Measurements from ENCODE around the gene BIRC2.

The BIRC2 gene

DNA sequence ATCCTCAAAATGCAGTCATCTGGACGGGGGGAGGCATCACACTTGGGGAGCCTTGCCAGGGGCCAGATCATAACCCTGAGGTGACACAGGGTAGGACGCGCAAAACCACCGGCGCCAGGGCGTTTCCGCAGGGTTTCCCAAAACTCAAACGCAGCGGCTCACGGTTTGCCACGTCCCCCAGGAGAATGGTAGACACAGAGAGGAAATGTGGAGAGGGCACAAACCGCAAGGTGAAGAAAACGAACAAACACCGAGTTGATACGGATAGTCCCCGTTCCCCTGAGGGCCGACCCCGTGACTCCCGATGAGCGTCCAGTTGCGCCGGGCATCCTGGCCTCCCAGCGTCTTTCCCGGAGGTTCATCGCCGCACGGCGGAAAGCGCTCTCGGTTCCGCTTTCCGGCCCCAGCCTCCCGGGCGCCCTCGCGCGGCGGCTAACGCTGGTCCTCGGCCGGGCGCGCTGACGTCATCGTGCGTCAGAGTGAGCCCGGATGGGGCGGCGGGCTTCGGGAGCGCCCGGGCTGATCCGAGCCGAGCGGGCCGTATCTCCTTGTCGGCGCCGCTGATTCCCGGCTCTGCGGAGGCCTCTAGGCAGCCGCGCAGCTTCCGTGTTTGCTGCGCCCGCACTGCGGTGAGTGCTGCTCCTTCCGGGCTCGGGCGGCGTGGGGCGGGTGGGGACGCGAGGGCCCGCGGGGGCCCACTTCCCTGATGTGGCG, at the start of gene BIRC2:
Gene BIRC2 (plus strand): TSS at position 467 of the 714 bp plus-strand sequence. CDS start 2,641 bp downstream, outside the sequence.
- peak; percentile 80 to 95 (median 90) for DNase-seq (ENCODE audit: low read depth in 3 of 3, low spot score in 1 of 3)

DNA sequence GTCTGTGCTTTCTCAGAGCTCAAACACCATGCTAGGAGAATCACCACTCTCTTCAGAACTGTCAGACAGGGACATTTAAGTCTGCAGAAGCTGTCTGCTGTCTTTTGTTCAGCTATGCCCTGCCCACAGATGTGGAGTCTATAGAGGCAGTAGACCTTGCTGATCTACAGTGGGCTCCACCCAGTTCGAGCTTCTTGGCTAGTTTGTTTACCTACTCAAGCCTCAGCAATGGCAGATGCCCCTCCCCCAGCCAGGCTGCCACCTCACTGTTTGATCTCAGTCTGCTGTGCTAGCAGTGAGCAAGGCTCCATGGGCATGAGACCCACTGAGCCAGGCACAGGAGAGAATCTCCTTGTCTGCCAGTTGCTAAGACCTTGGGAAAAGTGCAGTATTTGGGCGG, 46.2 kb upstream of the BIRC2 start:
- peak in 2 of 3 donors; percentile 38 to 55 for DNase-seq (ENCODE audit: low read depth in 3 of 3, low spot score in 1 of 3)

DNA sequence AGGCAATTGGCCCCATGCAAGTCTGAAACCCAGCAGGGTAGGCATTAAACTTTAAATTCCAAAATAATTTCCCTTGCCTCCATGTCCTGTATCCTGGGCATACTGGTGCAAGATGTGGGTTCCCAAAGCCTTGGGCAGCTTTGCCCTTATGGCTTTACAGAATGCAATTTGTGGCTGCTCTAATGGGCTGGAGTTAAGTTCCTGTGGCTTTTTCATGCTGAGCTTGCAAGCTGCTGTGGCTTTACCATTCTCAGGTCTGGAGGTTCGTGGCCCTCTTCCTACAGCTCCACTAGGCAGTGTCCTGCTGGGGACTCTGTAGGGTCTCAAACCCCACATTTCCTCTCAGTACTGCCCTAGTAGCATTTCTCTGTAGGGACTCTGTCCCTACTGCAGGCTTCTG, 44.8 kb upstream of the BIRC2 start:
- DNase-seq (ENCODE audit: low read depth in 3 of 3, low spot score in 1 of 3) = no peak

DNA sequence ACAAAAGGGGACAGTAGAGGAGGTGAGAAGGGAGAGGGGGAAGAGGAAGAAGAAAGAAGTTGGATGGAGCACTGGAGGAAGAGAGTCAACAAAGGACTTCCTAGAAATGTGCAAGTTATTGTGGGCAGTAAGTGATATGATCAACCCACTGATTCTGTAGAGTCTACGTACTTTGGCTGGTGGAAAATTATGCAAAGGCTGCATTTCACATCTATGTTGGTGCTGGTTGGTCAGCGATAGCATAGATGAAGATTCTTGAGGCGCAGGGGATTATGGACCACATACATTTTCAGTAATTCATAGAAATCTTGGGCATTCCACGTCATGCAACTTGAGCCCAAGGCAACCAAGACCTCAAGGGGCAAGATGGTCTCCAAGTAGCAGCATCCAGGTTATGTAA, 42.3 kb upstream of the BIRC2 start:
- DNase-seq (ENCODE audit: low read depth in 3 of 3, low spot score in 1 of 3) = no peak

DNA sequence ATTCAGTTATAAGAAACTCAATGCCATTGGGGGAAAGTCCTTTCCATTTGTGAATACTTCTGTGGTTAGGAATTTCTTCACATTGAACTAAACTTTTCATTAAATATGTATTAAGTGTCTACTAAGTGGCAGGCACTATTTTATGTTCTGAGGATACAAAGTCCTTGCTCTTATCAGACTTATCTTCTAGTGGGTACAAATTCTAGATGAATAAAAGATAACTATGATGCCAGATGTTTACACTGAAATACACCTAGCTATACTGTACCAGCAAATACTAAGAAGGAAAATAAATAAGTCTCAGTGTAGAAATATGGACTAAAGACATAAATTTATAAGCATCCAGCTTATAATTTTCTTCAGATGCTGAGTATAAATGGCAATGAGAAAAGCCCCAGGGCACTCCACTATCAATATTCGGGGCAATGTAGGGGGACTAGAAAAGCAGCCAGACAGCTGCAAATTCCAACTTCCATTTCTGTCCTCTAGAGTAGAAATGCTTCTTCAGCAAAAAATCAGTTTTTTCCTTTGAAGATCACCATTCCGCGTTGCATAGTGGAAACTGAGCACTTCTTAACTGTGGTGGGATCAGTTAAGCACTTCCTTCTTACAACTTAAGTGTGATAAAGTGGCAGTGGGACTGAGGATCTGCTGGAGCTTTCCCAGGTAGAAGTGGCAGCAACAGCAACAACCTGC, 41.5 kb upstream of the BIRC2 start:
- DNase-seq (ENCODE audit: low read depth in 3 of 3, low spot score in 1 of 3) = no peak

DNA sequence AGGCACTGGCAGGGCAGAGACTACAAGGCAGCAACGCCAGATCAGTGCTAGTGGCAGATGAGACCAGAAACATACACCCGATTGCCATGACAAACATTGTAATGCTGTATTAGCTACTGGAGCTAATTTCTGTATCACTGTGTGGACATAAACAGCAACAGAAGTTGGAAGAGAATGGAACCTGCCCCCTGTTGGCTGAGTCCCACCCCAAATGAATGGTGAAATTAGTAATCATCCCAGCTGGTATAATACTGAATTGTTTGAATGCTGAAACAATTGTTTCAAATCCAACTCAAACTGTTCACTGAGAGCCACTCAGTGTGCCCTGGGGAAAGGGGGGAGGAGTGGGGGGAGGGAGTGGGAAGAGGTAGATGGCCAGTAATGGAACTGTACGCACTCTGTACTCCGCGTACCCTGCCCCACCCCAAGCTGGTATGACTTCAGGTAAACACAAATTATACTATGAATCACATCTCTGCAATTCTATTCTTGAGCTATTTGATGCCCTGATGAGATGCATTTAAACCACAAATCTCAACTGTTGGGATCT, 40.9 kb upstream of the BIRC2 start:
- no peak for DNase-seq (ENCODE audit: low read depth in 3 of 3, low spot score in 1 of 3)

DNA sequence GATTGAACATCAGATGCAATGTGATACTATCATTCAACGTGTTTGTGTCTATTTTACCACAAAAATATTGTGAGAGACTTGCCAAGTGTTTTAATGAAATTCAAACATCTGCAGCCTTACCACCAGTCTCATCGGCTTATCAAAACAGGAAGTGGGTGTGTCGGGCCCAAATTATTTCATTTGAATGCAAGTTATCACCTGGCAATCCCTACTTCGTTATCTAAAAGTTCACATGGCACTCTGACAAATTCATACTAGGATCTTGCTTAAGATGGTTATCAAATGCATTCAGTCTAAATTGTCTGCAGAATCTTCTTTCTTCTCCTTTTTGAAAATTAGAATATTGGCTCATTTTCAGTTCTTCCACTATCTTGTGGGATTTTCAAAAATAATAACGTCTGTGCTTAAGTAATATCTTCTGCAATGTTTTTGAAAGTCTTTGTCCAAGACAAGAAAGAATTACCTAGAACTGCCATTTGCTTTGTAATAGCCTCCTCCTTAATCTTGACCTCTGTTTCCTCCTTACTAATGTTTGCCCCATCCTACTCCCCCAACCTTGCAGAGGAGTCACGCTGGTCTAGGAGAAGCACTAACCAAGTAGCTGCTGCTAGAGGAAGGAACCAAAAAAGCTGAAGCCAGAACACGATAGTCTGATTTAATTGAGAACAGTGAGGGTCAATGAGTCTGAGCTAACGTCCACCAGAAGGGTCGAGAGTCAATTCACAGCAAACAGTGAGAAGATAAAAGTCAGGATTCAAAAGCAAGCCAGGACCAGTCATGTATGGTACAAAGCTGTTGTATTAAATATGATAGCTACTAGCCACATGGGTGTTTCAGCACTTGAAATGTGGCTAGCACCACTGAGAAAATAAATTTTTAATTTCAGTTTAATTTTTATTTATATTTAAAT, 39.9 kb upstream of the BIRC2 start:
- no peak for DNase-seq (ENCODE audit: low read depth in 3 of 3, low spot score in 1 of 3)

DNA sequence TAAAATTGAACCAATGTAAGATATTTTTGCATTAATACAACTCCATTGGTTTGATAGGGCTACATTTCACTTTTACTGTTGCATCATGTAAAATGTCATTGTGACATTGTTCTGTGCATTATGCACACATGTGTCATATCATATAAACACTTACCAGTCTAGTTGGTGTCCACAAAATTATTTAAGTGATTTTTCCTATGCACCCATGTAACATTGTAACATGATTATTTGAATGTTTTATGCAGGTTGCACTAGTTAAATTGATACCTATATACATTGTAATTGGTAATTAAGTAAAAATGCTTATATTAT, 39.3 kb upstream of the BIRC2 start:
- DNase-seq (ENCODE audit: low read depth in 3 of 3, low spot score in 1 of 3) = no peak

DNA sequence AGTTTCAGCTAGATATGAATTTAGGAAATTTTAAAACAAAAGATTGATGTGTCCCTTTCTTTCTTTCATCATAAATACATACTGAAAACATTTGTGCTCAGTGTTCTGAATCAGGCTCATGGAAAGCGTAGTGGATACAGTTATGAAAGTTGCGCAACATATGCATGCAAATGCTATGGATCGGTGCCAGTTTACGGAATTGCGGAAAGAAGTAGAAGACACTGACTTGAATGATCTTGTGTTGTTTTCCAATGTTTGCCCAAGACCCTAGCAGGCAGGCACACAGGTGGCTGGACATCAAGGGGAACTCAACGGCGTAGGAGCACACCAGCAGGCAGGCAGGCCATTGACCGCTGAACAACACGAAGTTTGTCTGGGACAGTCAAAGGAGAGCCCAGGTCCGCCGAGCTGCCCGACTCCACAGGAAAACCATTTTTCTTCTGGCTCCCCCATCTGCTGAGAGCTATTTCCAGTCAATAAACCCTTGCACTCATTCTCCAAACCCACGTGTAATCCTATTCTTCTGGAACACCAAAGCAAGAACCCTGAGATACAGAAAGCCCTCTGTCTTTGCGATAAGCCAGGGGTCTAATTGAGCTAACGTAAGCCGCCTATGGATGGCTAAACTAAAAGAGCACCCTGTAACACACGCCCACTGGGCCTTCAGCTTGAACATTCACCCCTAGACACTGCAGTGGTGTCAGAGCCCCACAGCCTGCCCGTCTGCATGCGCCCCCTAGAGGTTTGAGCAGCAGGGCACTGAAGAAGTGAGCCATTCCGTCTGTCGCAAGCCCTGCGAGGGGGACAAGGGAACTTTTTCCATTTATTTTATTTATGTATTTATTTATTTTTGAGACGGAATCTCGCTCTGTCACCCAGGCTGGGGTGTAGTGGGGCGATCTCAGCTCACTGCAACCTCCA, 37.1 kb upstream of the BIRC2 start:
- no peak for DNase-seq (ENCODE audit: low read depth in 3 of 3, low spot score in 1 of 3)

DNA sequence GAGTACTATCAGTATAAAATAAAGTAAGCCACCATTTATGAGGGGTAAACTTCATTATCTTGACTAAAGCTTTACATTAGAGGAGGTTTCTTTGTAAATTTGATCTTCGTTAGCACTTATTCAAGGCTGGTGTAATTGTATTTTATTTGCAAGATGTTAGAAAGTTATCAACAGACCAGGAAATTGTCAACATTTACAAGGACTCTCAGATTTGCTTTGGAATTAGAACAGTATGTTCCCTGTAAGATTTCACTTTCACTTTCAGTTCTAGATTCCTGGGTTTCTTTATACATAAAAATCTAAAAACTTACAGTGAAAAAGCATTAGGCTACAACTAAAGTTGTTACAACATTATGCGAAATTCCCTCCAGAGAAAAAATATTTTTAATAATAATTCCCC, 34.3 kb upstream of the BIRC2 start:
- no peak for DNase-seq (ENCODE audit: low read depth in 3 of 3, low spot score in 1 of 3)

DNA sequence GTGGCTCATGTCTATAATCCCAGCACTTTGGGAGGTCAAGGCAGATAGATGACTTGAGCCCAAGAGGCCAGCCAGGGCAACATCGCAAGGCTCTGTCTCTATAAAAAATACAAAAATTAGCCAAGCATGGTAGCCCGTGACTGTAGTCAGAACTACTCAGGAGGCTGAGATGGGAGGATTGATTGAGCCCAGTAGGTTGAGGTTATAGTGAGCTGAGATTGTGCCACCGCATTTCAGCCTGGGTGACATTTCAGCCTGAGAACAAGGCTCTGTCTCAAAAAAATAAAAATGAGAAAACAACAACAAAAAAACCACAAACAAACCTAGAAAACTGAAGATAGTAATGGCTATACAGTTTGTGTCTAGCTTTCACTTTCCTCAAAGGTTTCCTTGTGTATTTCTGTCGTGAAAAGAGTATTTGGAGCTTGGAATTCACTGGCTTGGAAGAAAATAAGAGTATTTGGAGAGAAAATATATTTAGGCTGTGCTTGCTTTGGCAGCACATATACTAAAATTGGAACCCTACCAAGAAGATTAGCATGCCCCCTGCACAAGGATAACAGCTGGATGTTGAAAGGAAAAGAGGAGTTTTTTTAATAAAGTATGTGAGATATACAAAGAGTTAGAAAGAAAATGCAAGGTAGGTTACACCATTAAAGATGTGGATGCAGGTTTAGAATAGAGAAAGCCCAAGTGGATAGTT, 33.6 kb upstream of the BIRC2 start:
- DNase-seq (ENCODE audit: low read depth in 3 of 3, low spot score in 1 of 3) = no peak

DNA sequence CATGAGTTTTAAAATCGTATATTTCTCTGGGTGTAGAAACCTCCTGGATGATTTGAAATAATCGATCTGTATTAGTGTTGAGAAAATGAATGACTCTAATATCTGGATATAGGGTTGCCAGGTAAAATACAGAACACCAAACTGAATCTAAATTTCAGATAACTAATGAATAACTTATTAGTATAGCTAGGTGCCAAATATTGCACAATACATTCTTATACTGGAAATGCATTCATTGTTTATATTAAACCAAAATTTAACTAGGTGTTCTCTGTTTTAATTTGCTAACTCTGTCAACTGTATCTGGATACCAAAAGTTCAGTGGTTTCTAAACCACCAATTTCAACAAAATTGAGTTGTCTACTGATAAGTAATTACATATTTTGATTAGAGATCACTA, 32.2 kb upstream of the BIRC2 start:
- no peak for DNase-seq (ENCODE audit: low read depth in 3 of 3, low spot score in 1 of 3)

DNA sequence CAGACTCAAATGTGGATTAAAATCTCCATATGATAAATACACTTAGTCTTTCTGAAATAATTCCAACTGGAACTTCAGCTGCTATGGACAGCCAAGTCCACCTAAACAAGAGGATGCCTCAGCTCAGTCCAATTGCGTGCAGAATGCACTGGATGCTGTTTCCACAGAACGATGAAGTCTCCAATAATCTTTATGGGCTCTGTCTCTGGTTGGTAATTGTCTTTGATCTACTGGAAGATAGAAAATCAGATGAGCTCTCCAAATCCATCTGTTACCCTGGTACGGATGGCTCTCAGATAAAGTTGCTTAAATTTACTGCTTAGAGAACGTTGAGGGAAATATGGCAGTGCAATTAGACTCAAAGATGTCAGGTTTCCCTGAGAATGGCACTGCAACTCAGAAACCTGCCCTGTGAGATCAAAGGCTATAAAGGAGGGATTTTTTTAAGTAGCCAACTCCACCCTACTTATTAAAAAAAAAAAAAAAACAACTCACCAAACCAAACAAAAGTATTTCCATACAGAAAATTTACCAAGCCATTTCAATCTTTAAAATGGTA, 30.6 kb upstream of the BIRC2 start:
- DNase-seq (ENCODE audit: low read depth in 3 of 3, low spot score in 1 of 3) = no peak

DNA sequence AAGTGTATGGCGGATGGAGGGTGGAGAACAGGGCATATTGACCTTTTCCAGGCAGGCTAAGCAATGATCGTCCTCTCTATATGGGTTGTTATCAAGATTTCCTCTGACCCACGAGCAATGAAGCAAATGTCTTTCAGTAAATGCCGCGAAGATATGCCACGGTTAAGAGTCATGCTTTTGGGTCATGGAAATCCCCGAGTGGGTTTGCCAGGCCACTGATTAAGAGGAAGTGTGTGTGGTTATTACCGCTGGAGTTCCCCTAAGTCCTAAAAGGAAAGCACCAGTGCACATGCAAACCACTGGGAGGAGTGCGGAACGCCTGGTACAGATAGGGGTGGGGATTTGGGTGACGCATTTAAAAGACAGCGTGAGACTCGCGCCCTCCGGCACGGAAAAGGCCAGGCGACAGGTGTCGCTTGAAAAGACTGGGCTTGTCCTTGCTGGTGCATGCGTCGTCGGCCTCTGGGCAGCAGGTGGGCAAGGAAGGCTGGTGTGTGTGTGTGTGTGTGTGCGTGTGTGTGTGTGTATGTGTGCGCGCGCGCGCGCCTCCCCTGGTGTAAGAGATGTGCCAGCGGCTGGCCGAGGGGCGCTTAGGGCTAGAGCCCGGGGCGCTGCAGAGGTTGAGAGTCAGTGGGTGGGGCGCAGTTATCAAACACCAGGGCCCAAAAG, 29.8 kb upstream of the BIRC2 start, which contains the start of gene BIRC3:
Gene BIRC3 (plus strand): TSS at position 386 of the 669 bp plus-strand sequence. CDS start 7,026 bp downstream, outside the sequence.
- peak; percentile 67 to 84 (median 82) for DNase-seq (ENCODE audit: low read depth in 3 of 3, low spot score in 1 of 3)

DNA sequence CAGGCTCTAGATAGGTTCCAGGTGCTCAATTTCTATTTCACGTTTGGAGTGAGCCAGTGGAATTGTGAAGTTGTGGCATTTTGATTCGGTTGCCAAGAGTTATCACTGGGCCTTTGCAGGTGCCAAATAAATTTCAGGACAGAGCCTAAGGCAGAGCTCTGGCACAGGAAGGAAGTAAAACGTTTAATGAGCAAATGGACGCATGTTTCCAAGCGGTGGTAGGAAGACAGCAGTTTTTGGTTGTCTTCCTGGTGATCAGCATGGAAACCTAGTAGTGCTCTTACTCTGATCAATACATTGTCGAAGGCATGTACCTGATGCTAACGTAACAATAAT, 29.3 kb upstream of the BIRC2 start:
- DNase-seq (ENCODE audit: low read depth in 3 of 3, low spot score in 1 of 3) = no peak

DNA sequence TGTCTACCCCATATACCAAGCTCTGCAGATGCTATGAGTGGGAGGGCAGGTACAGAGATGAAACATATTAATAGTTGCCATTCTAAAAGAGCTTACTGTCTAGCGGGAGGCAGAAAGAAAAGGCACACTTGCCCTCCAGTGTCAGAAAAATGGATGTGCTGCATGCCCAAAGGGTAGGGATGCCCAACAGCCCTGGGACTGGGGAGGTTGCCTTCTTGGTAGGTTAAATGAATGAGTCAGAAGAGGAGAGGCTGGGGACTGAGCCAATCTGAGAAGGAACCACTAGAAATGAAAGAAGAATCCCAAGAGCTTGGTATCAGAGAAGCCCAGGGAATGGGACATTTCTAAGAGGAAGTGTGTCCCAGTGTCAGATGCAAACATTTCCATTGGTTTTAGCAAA, 28.5 kb upstream of the BIRC2 start:
- DNase-seq (ENCODE audit: low read depth in 3 of 3, low spot score in 1 of 3) = no peak

DNA sequence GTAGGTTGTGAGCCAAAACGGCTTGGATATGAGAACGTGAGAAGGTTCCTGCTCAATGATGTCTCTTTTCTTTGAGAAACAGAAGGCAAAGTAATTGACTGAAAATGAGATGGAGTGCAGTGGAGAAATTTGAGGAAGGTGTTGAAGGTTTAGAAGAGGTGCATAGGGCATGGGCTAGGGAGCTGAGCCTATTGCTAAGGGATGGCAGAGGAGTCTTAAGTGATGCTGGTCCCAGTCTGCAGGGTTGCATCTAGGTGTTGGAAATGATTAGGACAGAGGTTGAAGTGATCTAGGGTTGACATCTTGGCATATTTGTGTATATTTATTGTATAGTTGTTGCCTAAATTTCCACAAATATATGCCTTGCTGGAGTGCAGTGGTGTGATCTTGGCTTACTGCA, 27.5 kb upstream of the BIRC2 start:
- no peak for DNase-seq (ENCODE audit: low read depth in 3 of 3, low spot score in 1 of 3)

DNA sequence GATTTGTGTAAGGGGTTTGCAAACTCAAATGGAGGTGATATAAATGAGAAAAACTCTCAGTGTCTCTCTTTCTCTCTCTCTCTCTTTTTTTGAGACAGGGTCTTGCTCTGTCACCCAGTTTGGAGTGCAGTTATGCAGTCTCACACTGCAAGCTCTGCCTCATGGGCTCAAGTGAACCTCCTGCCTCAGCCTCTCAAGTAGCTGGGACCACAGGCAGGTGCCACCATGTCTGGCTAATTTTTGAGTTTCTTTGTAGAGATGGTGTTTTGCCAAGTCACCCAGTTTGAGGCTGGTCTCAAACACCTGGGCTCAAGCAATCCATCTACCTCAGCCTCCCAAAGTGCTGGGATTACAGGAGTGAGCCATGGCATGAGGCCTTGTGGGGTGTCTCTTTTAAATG, 26.8 kb upstream of the BIRC2 start:
- no peak for DNase-seq (ENCODE audit: low read depth in 3 of 3, low spot score in 1 of 3)

DNA sequence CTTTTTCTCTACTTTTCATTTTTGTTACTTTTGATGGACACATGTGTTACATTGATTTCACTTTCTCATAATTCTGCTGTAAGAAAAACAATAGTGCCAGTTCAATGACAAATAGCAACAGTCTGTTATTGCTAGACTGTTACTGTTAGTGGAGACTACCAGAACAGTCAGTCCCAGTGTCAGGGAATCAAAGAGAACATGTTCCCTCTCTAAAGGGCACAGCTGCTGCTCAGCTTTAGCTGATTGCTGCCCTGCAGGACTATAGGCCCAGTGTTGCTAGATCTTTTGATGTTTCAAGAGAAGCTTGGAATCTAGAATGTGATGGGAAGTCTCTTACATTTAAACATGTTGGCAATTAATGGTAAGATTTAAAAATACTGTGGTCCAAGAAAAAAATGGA, 26.3 kb upstream of the BIRC2 start:
- DNase-seq (ENCODE audit: low read depth in 3 of 3, low spot score in 1 of 3) = no peak
